ENCODE measurements around the gene OR4K5.
"Not testable (repeated sequence)": the region's sequence is repeated elsewhere in the genome, so short reads cannot be mapped to it uniquely, and the experiment has no call there.

- TF ChIP-seq CTCF (conservative IDR thresholded peaks at IDR 0.05 in 1 of 2, IDR thresholded peaks at IDR 0.05 in 1 of 2; ENCODE audit: extremely low read depth in 1 of 2, insufficient read depth in 1 of 2, low read depth in 1 of 2, low read length in 2 of 2); EZH2 (IDR thresholded peaks at IDR 0.05; ENCODE audit: borderline replicate concordance, low read length): not testable (repeated sequence)
These were observed 49.3 kb downstream of the OR4K5 start for GRCh38 chr14:19969735-19970134.

Measured in mammary epithelial cell (primary cell).